Lung microvascular endothelial cell (primary cell): Measurements from ENCODE around the gene ACKR4. TPM values are rescaled to one million over a fixed set of nuclear protein-coding genes. Genes with fewer than 3 reads are reported as not detected.
"Not testable (repeated sequence)": the region's sequence is repeated elsewhere in the genome, so short reads cannot be mapped to it uniquely, and the experiment has no call there.

ENCODE experiments used
- DNase-seq, 2 donors: peaks; one replicate each; pipeline versions ENCODE4 v3.0.0 to v3.0.0-alpha.2; 2010; ENCODE audit warnings: low read depth in 2 of 2
- total RNA-seq: library from RNA; depleted of rRNA; stranded (reverse); fragments of >200 nt; gene quantifications from 2 replicates; pipeline ENCODE4 v1.2.1, GENCODE V29; 2014

The ACKR4 gene
- total RNA-seq, 1 donor from 2014 or later: 0.20 TPM

DNA sequence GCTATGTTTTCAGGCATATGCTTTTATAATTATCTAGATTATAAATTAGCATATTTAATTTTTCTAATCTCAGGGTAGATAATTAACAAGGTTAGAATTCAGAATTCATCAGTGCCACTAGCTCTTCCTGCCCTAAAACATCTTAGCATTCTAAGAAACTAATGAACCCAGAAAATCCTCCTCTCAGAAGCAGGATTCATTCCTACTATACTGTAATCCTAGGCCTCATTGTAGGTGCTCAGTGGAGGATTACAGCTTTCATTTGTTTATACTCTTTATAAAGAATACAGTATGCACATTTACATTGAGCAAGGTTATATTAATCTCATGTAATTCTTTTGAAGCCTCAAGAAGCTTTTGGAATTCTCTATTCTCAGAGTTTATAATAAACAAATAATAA lies 41.6 kb downstream of the ACKR4 start:
- DNase-seq: no peak

DNA sequence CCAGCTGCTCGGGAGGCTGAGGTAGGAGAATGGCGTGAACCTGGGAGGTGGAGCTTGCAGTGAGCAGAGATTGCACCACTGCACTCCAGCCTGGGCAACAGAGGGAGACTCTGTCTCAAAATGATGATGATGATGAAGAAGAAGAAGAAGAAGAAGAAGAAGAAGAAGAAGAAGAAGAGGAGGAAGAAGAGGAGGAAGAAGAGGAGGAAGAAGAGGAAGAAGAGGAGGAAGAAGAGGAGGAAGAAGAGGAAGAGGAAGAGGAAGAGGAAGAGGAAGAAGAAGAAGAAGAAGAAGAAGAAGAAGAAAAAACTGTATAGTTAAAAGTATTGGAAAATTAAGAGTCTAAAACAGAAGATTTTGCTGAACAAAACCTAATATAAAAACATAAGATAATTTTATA lies 44.4 kb downstream of the ACKR4 start:
- not testable (repeated sequence) for DNase-seq

DNA sequence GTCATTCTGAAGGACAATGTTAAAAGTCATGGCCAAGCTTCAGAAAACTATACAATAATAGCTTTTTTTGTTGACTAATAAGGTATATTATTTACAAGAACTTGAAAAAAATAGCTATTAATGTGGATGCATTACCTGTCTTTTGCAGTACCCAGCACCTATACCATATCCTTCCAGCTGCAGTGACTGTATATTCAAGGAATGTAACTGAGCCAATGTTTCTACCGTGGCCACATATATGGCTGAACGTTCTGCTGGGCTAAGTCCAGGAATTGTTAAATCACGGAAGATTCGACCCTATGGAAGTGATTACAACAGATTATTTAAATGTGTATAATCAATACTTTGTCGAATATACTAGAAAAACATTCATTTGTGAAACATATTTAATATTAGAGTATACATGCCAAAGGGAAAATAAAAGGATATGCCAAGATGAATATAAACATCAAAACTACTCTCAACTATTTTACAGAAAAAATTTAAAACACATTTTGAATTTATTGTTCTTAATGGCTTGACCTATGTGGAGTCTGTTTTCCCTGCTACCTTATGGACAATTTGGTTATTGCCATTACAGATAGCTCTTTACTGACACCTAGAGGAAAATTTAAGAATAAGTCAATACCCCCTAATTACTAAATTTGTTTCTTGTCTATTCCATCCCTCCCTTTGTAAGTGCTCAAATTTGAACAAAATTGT lies 44.9 kb downstream of the ACKR4 start:
- DNase-seq: peak; percentile 69 to 76

DNA sequence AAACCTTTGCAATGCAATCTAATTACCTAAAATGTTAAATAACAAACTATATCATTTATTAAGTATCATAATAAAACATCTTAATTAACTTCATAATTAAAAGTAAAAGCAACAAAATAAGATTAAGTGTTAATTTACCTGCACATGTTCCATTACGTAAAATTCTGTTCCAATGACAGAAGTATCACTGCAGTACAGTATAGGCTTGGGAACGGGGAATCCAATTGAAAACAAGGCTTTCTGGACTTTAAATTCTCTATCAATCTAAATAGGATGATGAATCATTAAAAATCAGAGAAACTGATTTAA lies 45.4 kb downstream of the ACKR4 start:
- DNase-seq: no peak

DNA sequence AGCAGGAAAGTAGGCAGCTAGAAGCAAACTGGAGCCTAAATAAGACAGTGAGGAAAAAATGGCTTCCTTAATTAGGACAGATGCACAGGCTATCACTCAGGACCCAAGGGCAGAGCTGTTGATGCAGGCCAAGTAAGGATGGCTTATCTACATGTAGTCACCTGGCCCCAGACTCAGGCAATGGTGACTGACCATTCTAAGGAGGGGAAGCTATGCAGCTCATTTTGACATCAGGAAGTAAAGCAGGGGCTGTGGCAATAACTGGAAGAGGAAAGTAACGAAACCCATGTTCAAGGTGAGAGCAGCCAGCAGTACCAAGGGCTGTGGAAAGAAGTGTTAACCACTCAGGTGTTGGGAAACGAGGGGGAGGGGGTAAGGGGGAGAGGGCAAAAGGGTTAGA lies 46.3 kb downstream of the ACKR4 start:
- no peak for DNase-seq

DNA sequence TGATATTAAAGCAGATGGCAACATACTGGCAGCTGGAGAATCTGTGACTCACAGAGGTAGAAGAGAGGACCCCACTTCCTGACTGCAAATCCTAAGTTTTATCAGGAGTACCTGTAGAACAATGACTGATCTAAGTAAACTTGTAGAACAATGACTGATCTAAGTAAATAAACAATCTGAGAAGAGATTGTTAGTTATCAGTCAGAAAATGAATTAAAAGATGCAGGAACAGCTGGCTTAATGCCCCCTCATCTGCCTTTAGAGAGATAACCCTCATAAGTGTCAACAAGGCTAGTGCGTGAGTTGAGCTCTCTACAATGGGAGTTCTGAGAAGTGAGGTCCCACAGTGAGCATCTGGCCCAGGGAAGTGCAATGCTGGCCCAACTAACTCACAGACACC lies 48.0 kb downstream of the ACKR4 start:
- peak; percentile 7 to 38 for DNase-seq

DNA sequence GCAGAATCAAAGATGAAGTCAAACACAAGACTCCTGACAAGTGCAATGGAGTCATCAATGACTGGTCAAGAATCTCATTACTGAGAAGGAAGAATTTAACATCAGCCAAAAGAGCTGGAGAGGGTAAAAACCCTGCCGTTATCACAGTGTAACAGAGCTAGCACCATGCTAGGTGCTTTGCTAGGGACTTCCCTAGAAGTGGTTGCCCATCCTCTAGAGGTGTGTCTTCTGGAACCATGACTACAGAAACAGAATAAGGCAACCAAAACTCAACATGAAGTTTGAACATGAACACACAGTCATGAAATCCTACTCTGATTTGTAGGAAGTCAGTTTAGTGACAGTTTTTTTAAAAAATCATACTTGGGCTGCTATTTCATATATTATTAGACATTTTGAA lies 53.1 kb downstream of the ACKR4 start:
- no peak for DNase-seq

Other genes starting within 250 kb of the ACKR4 start
- 34.9 and 42.3 TPM in 2 replicates for gene DNAJC13, start 179.8 kb upstream of the ACKR4 start, total RNA-seq
- gene ACAD11, start 62.5 kb downstream of the ACKR4 start, total RNA-seq: 10.3 and 13.9 TPM in 2 replicates
- gene UBA5, start 63.1 kb downstream of the ACKR4 start, total RNA-seq: 19.4 TPM in 2 replicates
- gene NPHP3, start 125.1 kb downstream of the ACKR4 start, total RNA-seq: 10.2 and 17.9 TPM in 2 replicates